GM12878 (cell line): ENCODE measurements around the gene EML5. TPM values are rescaled to one million over a fixed set of nuclear protein-coding genes. Genes with fewer than 3 reads are reported as not detected.

ENCODE experiments used
- ATAC-seq: fragments of 200-7000 bp; cut with Tn5 transposase; 3 replicates; pipeline ENCODE4 v1.9.1; 2020; ENCODE audit warnings: mild to moderate bottlenecking, moderate library complexity
- BruUV-seq: library from RNA; stranded (reverse); fragments of 400-500 nt; replicated peaks from 2 replicates; lab custom pipeline; 2021; lab: Mats Ljungman, UMichigan
- CTCF ChIA-PET: fragments of 300-600 bp; sonication (Branson Sonifier 250); formaldehyde crosslinking; extraction: SDS; loops from one replicate; lab custom pipeline; 2021; ENCODE audit warnings: inconsistent platforms; lab: Yijun Ruan, JAX
- POLR2A ChIA-PET: fragments of 350-600 bp; formaldehyde crosslinking; extraction: SDS; loops from one replicate; lab custom pipeline; 2021; ENCODE audit warnings: inconsistent platforms; lab: Charles Lee
- RAD21 ChIA-PET: fragments of 300-600 bp; sonication (Branson Sonifier 250); formaldehyde crosslinking; loops from one replicate; lab custom pipeline; 2023; ENCODE audit warnings: antibody characterized with exemption; ENCODE audit not compliant: unreplicated experiment; lab: Charles Lee
- SMC1A ChIA-PET: fragments of 300-600 bp; sonication (Branson Sonifier 250); formaldehyde crosslinking; loops from one replicate; lab custom pipeline; 2023; ENCODE audit not compliant: unreplicated experiment, uncharacterized antibody; lab: Charles Lee
- DNase-seq: peaks from one replicate; pipeline ENCODE4 v3.0.0-alpha.2; 2011; ENCODE audit warnings: low read depth, low spot score
- FAIRE-seq: peaks from 3 replicates; lab custom pipeline; 2011; peaks lifted over from hg19 to GRCh38; lab: Jason Lieb, UNC
- H2AFZ ChIP-seq: 2 replicates; pipeline ENCODE4 v1.6.0; 2011; ENCODE audit warnings: low read depth, low read length, control low read depth; ENCODE audit not compliant: control insufficient read depth
- H3K27ac ChIP-seq: 2 replicates; pipeline ENCODE4 v1.5.1; 2011; ENCODE audit warnings: control low read depth; ENCODE audit not compliant: control insufficient read depth, insufficient read depth
- H3K27me3 ChIP-seq, 2 experiments: replicated peaks in 1 of 2; 2 replicates each; pipeline versions ENCODE4 v1.6.0 to v1.6.1; 2011; ENCODE audit warnings: low read length in 1 of 2; ENCODE audit not compliant: control insufficient read depth in 2 of 2, insufficient read depth in 2 of 2
- H3K36me3 ChIP-seq, 2 experiments: 2 replicates each; pipeline ENCODE4 v1.5.1; 2011; ENCODE audit warnings: low read length in 1 of 2; ENCODE audit not compliant: control insufficient read depth in 2 of 2, insufficient read depth in 2 of 2
- H3K4me1 ChIP-seq: 2 replicates; pipeline ENCODE4 v1.6.1; 2011; ENCODE audit warnings: mild to moderate bottlenecking, low read length, moderate library complexity, mixed read lengths; ENCODE audit not compliant: control insufficient read depth, insufficient read depth
- H3K4me2 ChIP-seq: 2 replicates; pipeline ENCODE4 v1.6.0; 2011; ENCODE audit warnings: control low read depth; ENCODE audit not compliant: control insufficient read depth, insufficient read depth
- H3K4me3 ChIP-seq: fragments of 200-600 bp; sonication (generic); 2 replicates; pipeline ENCODE4 v1.5.1; 2016
- H3K79me2 ChIP-seq: 2 replicates; pipeline ENCODE4 v1.6.0; 2011; ENCODE audit warnings: low read length; ENCODE audit not compliant: control insufficient read depth, insufficient read depth
- H3K9ac ChIP-seq: 2 replicates; pipeline ENCODE4 v1.8.0; 2011; ENCODE audit warnings: low read length, control low read depth, mixed read lengths; ENCODE audit not compliant: control insufficient read depth, insufficient read depth
- H3K9me3 ChIP-seq: replicated peaks from 3 replicates; pipeline ENCODE4 v1.5.1; 2011; ENCODE audit warnings: mild to moderate bottlenecking, low read length; ENCODE audit not compliant: control insufficient read depth, insufficient read depth
- H4K20me1 ChIP-seq: 2 replicates; pipeline ENCODE4 v1.6.0; 2011; ENCODE audit not compliant: control insufficient read depth, insufficient read depth
- ASH2L ChIP-seq: fragments of 300-600, 200-600 bp; sonication (generic); IDR thresholded peaks from 2 replicates; pipeline ENCODE4 v1.6.1; 2017; ENCODE audit warnings: low read depth, mild to moderate bottlenecking, borderline replicate concordance
- BRCA1 ChIP-seq: IDR thresholded peaks from 2 replicates; pipeline ENCODE4 v1.6.1; 2011; ENCODE audit warnings: low read depth, low read length, improper control_type of control experiment
- IRF3 ChIP-seq: fragments of 450-650 bp; IDR thresholded peaks from 2 replicates; pipeline ENCODE4 v1.6.1; 2014; ENCODE audit warnings: mild to moderate bottlenecking
- POLR2A ChIP-seq: IDR thresholded peaks from 2 replicates; pipeline ENCODE4 v1.6.1; 2011; ENCODE audit warnings: low read depth, mild to moderate bottlenecking, low read length
- SMARCA5 ChIP-seq: fragments of 450-650 bp; IDR thresholded peaks from 2 replicates; pipeline ENCODE4 v1.6.1; 2017; ENCODE audit warnings: mild to moderate bottlenecking
- TCF12 ChIP-seq: IDR thresholded peaks from 2 replicates; pipeline ENCODE4 v1.6.1; 2011; ENCODE audit warnings: low read depth, mild to moderate bottlenecking, low read length
- ZNF24 ChIP-seq: fragments of 450-650 bp; IDR thresholded peaks from 2 replicates; pipeline ENCODE4 v1.6.1; 2017; ENCODE audit warnings: antibody characterized with exemption, mild to moderate bottlenecking
- in situ Hi-C: fragments of 300-500 bp; cut with MboI; formaldehyde crosslinking; loops from 9 replicates; pipeline ENCODE4 v1.14.3; 2018; ENCODE audit warnings: mixed read lengths
- intact Hi-C: fragments of 100-400 bp; cut with micrococcal nuclease; formaldehyde crosslinking; loops from one replicate; pipeline ENCODE4 v1.14.2; 2022; ENCODE audit not compliant: unreplicated experiment
- polyA plus RNA-seq, 11 experiments: library from polyadenylated mRNA; depleted of rRNA in 4 of 11; unstranded in 6 of 11; stranded (reverse) in 5 of 11; fragments of >200 nt; fragmentation: Nextera tagmentation in 4 of 11; fragmentation: Illumina TruSeq in 1 of 11; extraction: Ambion mirVana in 4 of 11; extraction: Trizol in 1 of 11; gene quantifications; 1 replicate in 1 of 11; 2 replicates in 10 of 11; pipeline versions ENCODE4 v1.2.1 to v1.2.3, GENCODE V29; 2011 to 2016; ENCODE audit warnings: inconsistent platforms in 2 of 11, missing spikeins in 2 of 11, low read depth in 1 of 11
- total RNA-seq, 4 experiments: library from RNA; depleted of rRNA in 3 of 4; stranded (reverse); fragments of >200 nt in 3 of 4; fragmentation: Illumina TruSeq in 1 of 4; extraction: Trizol in 1 of 4; gene quantifications; 2 replicates each; pipeline versions ENCODE4 v1.2.1 to v1.2.3, GENCODE V29; 2013 to 2021
- TF ChIP-seq, protein P1 (sequence below): IDR thresholded peaks from 2 replicates; pipeline ENCODE4 v1.6.1; 2011; ENCODE audit warnings: low read depth, low read length, improper control_type of control experiment, borderline replicate concordance

EML5 gene
- total and polyA plus RNA-seq, 10 of the 15 experiments (the other 5 are each of a cell fraction or from before 2014, with no cell fraction given): 0.08 to 0.35 (median 0.22) TPM; not detected in 1

DNA sequence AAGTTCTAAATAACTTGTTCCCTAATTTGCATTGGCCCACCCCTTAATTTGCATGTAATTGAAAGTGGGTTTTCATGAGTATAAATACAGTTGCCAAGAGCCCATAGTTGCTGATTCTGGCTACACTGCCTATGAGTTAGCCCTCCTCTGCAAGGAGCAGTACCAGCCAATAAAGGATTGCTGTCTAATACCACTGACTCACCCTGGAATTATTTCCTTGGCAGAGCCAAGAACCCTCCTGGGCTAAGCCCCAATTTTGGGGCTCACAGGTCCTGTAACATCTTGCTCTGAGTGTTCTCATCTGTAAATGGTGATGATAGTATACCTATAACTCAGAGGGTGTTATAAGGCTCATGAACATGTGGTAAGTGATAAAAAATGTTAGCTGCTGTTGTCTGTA lies 38.5 kb upstream of the EML5 start:
- Histone ChIP-seq H3K36me3 (no peaks in the 10 kb centered on the region), H3K4me1 (no peaks in the 10 kb centered on the region), H3K79me2 (no peaks in the 10 kb centered on the region), H3K9ac (no peak overlapping the region), H3K4me3 (no peak overlapping the region), H3K27ac (no peak overlapping the region), H3K4me2 (no peak overlapping the region), H2AFZ (no peak overlapping the region), H4K20me1 (no peaks in the 10 kb centered on the region), H3K9me3 (no peaks in the 10 kb centered on the region), H3K27me3 (no peaks in the 10 kb centered on the region)
- no peak for TF ChIP-seq BRCA1
- TF ChIP-seq TCF12: no peak
- no peak for TF ChIP-seq POLR2A
- TF ChIP-seq ZNF24: no peak
- TF ChIP-seq SMARCA5: no peak
- no peak for TF ChIP-seq ASH2L
- TF ChIP-seq, protein P1, sequence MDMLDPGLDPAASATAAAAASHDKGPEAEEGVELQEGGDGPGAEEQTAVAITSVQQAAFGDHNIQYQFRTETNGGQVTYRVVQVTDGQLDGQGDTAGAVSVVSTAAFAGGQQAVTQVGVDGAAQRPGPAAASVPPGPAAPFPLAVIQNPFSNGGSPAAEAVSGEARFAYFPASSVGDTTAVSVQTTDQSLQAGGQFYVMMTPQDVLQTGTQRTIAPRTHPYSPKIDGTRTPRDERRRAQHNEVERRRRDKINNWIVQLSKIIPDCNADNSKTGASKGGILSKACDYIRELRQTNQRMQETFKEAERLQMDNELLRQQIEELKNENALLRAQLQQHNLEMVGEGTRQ: no peak
- TF ChIP-seq IRF3: no peak
- DNase-seq (no peak), FAIRE-seq (no peak), ATAC-seq (no peak)
- ChIA-PET CTCF (no interaction called here), SMC1A (no interaction called here), RAD21 (no interaction called here), POLR2A (no interaction called here)
- in situ Hi-C loops: no loop called here
- intact Hi-C loops: no loop called here
- BruUV-seq: no TSS peak
